ENCODE measurements around the gene CPT1C. TPM values are rescaled to one million over a fixed set of nuclear protein-coding genes. Genes with fewer than 3 reads are reported as not detected.

Gene CPT1C
- total RNA-seq, 1 donor from 2014 or later: 33.6 TPM

GRCh38 chr19:49761625-49762311 is 70.9 kb downstream of the CPT1C start:
- H3K4me3 ChIP-seq (ENCODE audit: insufficient read depth, low read depth, low read length): no peak overlapping the region
- peaks cover 19% of the 10 kb centered on the region for H3K4me1 ChIP-seq (ENCODE audit: insufficient read depth, low read length)
- Mint-ChIP-seq H3K9me3 (ENCODE audit: unreplicated experiment) (peaks cover 2% of the 10 kb centered on the region), H3K27ac (ENCODE audit: unreplicated experiment) (no peak overlapping the region), H3K36me3 (ENCODE audit: low read depth, unreplicated experiment) (no peaks in the 10 kb centered on the region), H3K4me3 (ENCODE audit: unreplicated experiment) (no peak overlapping the region), H3K4me1 (ENCODE audit: low read depth, unreplicated experiment) (peaks cover 13% of the 10 kb centered on the region), H3K27me3 (ENCODE audit: low read depth, unreplicated experiment) (no peaks in the 10 kb centered on the region)
- no peaks in the 10 kb centered on the region for H3K27me3 ChIP-seq (ENCODE audit: insufficient read depth, low read length)
- no peak for TF ChIP-seq EZH2 (IDR thresholded peaks at IDR 0.05; ENCODE audit: insufficient read depth, low read length)
- TF ChIP-seq CTCF (IDR thresholded peaks at IDR 0.05; ENCODE audit: insufficient read depth, low read depth, low read length): no peak
- H3K79me2 ChIP-seq (ENCODE audit: insufficient read depth, low read length): no peaks in the 10 kb centered on the region
- peak overlapping the region; percentile 24 for H2AFZ ChIP-seq (ENCODE audit: low read depth, low read length)
- DNase-seq (ENCODE audit: low read depth) (no peak), FAIRE-seq (no peak)
- no peaks in the 10 kb centered on the region for H3K36me3 ChIP-seq (ENCODE audit: insufficient read depth, low read length)
- no peak overlapping the region for H3K4me2 ChIP-seq (ENCODE audit: low read length)
- no peaks in the 10 kb centered on the region for H4K20me1 ChIP-seq (ENCODE audit: insufficient read depth, low read length)
- no peaks in the 10 kb centered on the region for H3K9me3 ChIP-seq (ENCODE audit: insufficient read depth, low read depth, low read length)
- no peak overlapping the region for H3K9ac ChIP-seq (ENCODE audit: low read length)
- no peak overlapping the region for H3K27ac ChIP-seq (ENCODE audit: low read depth, low read length)

- no peak for FAIRE-seq
- no peak within 1 kb of the TSS for H2AFZ ChIP-seq (ENCODE audit: low read depth, low read length)
- H3K4me1 Mint-ChIP-seq (ENCODE audit: low read depth, unreplicated experiment): peaks cover 20% of the 10 kb centered on the region
Observed at GRCh38 chr19:49763230-49763629, 72.3 kb downstream of the CPT1C start, which contains the start of gene TSKS. TSKS (minus strand) TSS chr19:49763306; CDS start chr19:49763247, 59 bp downstream.

More at GRCh38 chr19:49763230-49763629, 72.3 kb downstream of the CPT1C start, which contains the start of gene TSKS:
- Mint-ChIP-seq H3K4me3 (ENCODE audit: unreplicated experiment) (peak within 1 kb of the TSS; percentile 37), H3K27ac (ENCODE audit: unreplicated experiment) (peak within 1 kb of the TSS; percentile 50), H3K9me3 (ENCODE audit: unreplicated experiment) (peaks cover 2% of the 10 kb centered on the region), H3K36me3 (ENCODE audit: low read depth, unreplicated experiment) (peaks cover 1% of the 10 kb centered on the region), H3K27me3 (ENCODE audit: low read depth, unreplicated experiment) (no peaks in the 10 kb centered on the region)
- TF ChIP-seq EZH2 (IDR thresholded peaks at IDR 0.05; ENCODE audit: insufficient read depth, low read length) (no peak), CTCF (IDR thresholded peaks at IDR 0.05; ENCODE audit: insufficient read depth, low read depth, low read length) (no peak)
- no peak within 1 kb of the TSS for H3K27ac ChIP-seq (ENCODE audit: low read depth, low read length)
- H3K9ac ChIP-seq (ENCODE audit: low read length): no peak within 1 kb of the TSS
- H3K9me3 ChIP-seq (ENCODE audit: insufficient read depth, low read depth, low read length): no peaks in the 10 kb centered on the region
- DNase-seq (ENCODE audit: low read depth): no peak
- H4K20me1 ChIP-seq (ENCODE audit: insufficient read depth, low read length): peaks cover 11% of the 10 kb centered on the region
- peaks cover 24% of the 10 kb centered on the region for H3K4me1 ChIP-seq (ENCODE audit: insufficient read depth, low read length)
- no peaks in the 10 kb centered on the region for H3K36me3 ChIP-seq (ENCODE audit: insufficient read depth, low read length)
- H3K27me3 ChIP-seq (ENCODE audit: insufficient read depth, low read length): no peaks in the 10 kb centered on the region
- H3K79me2 ChIP-seq (ENCODE audit: insufficient read depth, low read length): peaks cover 13% of the 10 kb centered on the region
- H3K4me2 ChIP-seq (ENCODE audit: low read length): no peak within 1 kb of the TSS
- H3K4me3 ChIP-seq (ENCODE audit: insufficient read depth, low read depth, low read length): no peak within 1 kb of the TSS

Small RNA genes within 50 kb of the gene (microRNA-seq; reads per million reads assigned to microRNA genes)
- 3.0 reads per million, percentile 6 among the genes with 10 or more reads in this experiment for gene MIR5088

Other genes starting within 250 kb of the CPT1C start
- gene SLC17A7, start 249.6 kb upstream of the CPT1C start, total RNA-seq: 0.12 and 0.16 TPM in 2 replicates
- gene PIH1D1, start 239.3 kb upstream of the CPT1C start, total RNA-seq: 61.3 and 76.4 TPM in 2 replicates
- 13.0 and 19.2 TPM in 2 replicates for gene ALDH16A1, start 237.9 kb upstream of the CPT1C start, total RNA-seq
- 0.38 TPM in 1 of 2 replicates, not detected in the other for gene FLT3LG, start 216.9 kb upstream of the CPT1C start, total RNA-seq
- gene RPL13A, start 203.5 kb upstream of the CPT1C start, total RNA-seq: 2,066 and 2,119 TPM in 2 replicates
- 1,263 and 1,399 TPM in 2 replicates for gene RPS11, start 194.7 kb upstream of the CPT1C start, total RNA-seq
- 32.2 and 40.6 TPM in 2 replicates for gene FCGRT, start 178.5 kb upstream of the CPT1C start, total RNA-seq
- 20.2 and 27.5 TPM in 2 replicates for gene RCN3, start 163.1 kb upstream of the CPT1C start, total RNA-seq
- gene NOSIP, start 110.6 kb upstream of the CPT1C start, total RNA-seq: 74.6 and 83.8 TPM in 2 replicates
- 0.89 and 1.3 TPM in 2 replicates for gene PRRG2, start 109.8 kb upstream of the CPT1C start, total RNA-seq
- 29.7 and 29.9 TPM in 2 replicates for gene PRR12, start 99.9 kb upstream of the CPT1C start, total RNA-seq
- gene RRAS, start 51.0 kb upstream of the CPT1C start, total RNA-seq: 94.7 and 104 TPM in 2 replicates
- 105 and 107 TPM in 2 replicates for gene SCAF1, start 48.9 kb upstream of the CPT1C start, total RNA-seq
- gene IRF3, start 25.3 kb upstream of the CPT1C start, total RNA-seq: 63.0 and 68.1 TPM in 2 replicates
- 26.6 and 31.5 TPM in 2 replicates for gene BCL2L12, start 25.2 kb upstream of the CPT1C start, total RNA-seq
- gene PRMT1, start 13.8 kb upstream of the CPT1C start, total RNA-seq: 215 and 235 TPM in 2 replicates
- gene ADM5, start 1.5 kb upstream of the CPT1C start, total RNA-seq: 0.65 and 1.6 TPM in 2 replicates
- not detected in 2 replicates for gene TSKS, start 72.2 kb downstream of the CPT1C start, total RNA-seq
- gene AP2A1, start 75.9 kb downstream of the CPT1C start, total RNA-seq: 163 and 168 TPM in 2 replicates
- gene FUZ, start 122.2 kb downstream of the CPT1C start, total RNA-seq: 8.9 and 9.8 TPM in 2 replicates
- gene MED25, start 127.2 kb downstream of the CPT1C start, total RNA-seq: 61.3 and 72.2 TPM in 2 replicates
- 162 and 172 TPM in 2 replicates for gene PTOV1, start 160.0 kb downstream of the CPT1C start, total RNA-seq
- gene PNKP, start 176.5 kb downstream of the CPT1C start, total RNA-seq: 49.1 and 54.8 TPM in 2 replicates
- 104 and 116 TPM in 2 replicates for gene AKT1S1, start 186.2 kb downstream of the CPT1C start, total RNA-seq
- gene TBC1D17, start 186.6 kb downstream of the CPT1C start, total RNA-seq: 29.1 and 32.2 TPM in 2 replicates
- gene IL4I1, start 205.8 kb downstream of the CPT1C start, total RNA-seq: 0.27 and 0.50 TPM in 2 replicates
- 30.8 and 35.5 TPM in 2 replicates for gene ATF5, start 238.1 kb downstream of the CPT1C start, total RNA-seq
- 42.7 and 49.5 TPM in 2 replicates for gene NUP62, start 238.4 kb downstream of the CPT1C start, total RNA-seq

Data from astrocyte (in vitro differentiated cells and primary cell).